IMR-90 (cell line): Measurements from ENCODE around the gene JSRP1. TPM values are rescaled to one million over a fixed set of nuclear protein-coding genes. Genes with fewer than 3 reads are reported as not detected.

Source experiments
- ATAC-seq: fragments of 200-7000 bp; cut with Tn5 transposase; 2 replicates; pipeline ENCODE4 v1.9.1; 2020; ENCODE audit warnings: low read depth, mild to moderate bottlenecking, moderate library complexity
- BruUV-seq: library from RNA; stranded (reverse); fragments of 400-500 nt; replicated peaks from 2 replicates; lab custom pipeline; 2021; lab: Mats Ljungman, UMichigan
- CTCF ChIA-PET: fragments of 300-600 bp; formaldehyde crosslinking; extraction: SDS; loops from one replicate; lab custom pipeline; 2021; ENCODE audit warnings: antibody characterized with exemption; lab: Yijun Ruan, JAX
- POLR2A ChIA-PET: fragments of 300-600 bp; sonication (Branson Sonifier 250); formaldehyde crosslinking; loops from one replicate; lab custom pipeline; 2022; ENCODE audit warnings: antibody characterized with exemption; ENCODE audit not compliant: unreplicated experiment; lab: Charles Lee
- DNase-seq: peaks from one replicate; pipeline ENCODE4 v3.0.0; 2013
- H2AFZ ChIP-seq: replicated peaks from 2 replicates; pipeline ENCODE3; 2013; ENCODE audit warnings: low read length, mild to moderate bottlenecking; ENCODE audit not compliant: poor library complexity
- H2AK5ac ChIP-seq: 2 replicates; pipeline ENCODE4 v1.6.1; 2013; ENCODE audit warnings: low read depth, low read length, inconsistent platforms
- H2AK9ac ChIP-seq: replicated peaks from 2 replicates; pipeline ENCODE3; 2013; ENCODE audit warnings: mild to moderate bottlenecking, low read depth, low read length, moderate library complexity; ENCODE audit not compliant: poor library complexity
- H2BK120ac ChIP-seq: 2 replicates; pipeline ENCODE4 v1.6.1; 2013; ENCODE audit warnings: low read depth, low read length, inconsistent platforms
- H2BK15ac ChIP-seq: 3 replicates; pipeline ENCODE4 v1.6.1; 2013; ENCODE audit warnings: low read depth, low read length, inconsistent platforms
- H2BK20ac ChIP-seq: 2 replicates; pipeline ENCODE4 v1.6.1; 2013; ENCODE audit warnings: low read depth, mild to moderate bottlenecking, inconsistent platforms, low read length, moderate library complexity
- H2BK5ac ChIP-seq: 2 replicates; pipeline ENCODE4 v1.6.1; 2013; ENCODE audit warnings: mild to moderate bottlenecking, low read depth, low read length, inconsistent platforms; ENCODE audit not compliant: poor library complexity, severe bottlenecking
- H3K14ac ChIP-seq: replicated peaks from 2 replicates; pipeline ENCODE4 v1.6.1; 2013; ENCODE audit warnings: low read depth, low read length, inconsistent platforms
- H3K18ac ChIP-seq: 2 replicates; pipeline ENCODE4 v1.6.1; 2013; ENCODE audit warnings: low read depth, low read length, control low read depth
- H3K23ac ChIP-seq: 2 replicates; pipeline ENCODE4 v1.6.1; 2013; ENCODE audit warnings: low read depth, low read length, inconsistent platforms
- H3K27ac ChIP-seq: 2 replicates; pipeline ENCODE4 v1.5.1; 2013; ENCODE audit warnings: mild to moderate bottlenecking, control low read depth, low read length; ENCODE audit not compliant: insufficient read depth
- H3K27me3 ChIP-seq: 2 replicates; pipeline ENCODE4 v1.6.1; 2013; ENCODE audit warnings: low read length; ENCODE audit not compliant: control insufficient read depth, insufficient read depth
- H3K36me3 ChIP-seq: 2 replicates; pipeline ENCODE4 v1.6.1; 2013; ENCODE audit warnings: low read length, mixed read lengths; ENCODE audit not compliant: control insufficient read depth, insufficient read depth
- H3K4ac ChIP-seq: 2 replicates; pipeline ENCODE4 v1.6.1; 2013; ENCODE audit warnings: low read depth, low read length, inconsistent platforms
- H3K4me1 ChIP-seq: 2 replicates; pipeline ENCODE4 v1.6.1; 2013; ENCODE audit warnings: low read length, mixed read lengths; ENCODE audit not compliant: control insufficient read depth, insufficient read depth
- H3K4me2 ChIP-seq: 2 replicates; pipeline ENCODE4 v1.6.1; 2013; ENCODE audit warnings: low read depth, mild to moderate bottlenecking, control low read depth, low read length, moderate library complexity
- H3K4me3 ChIP-seq: 2 replicates; pipeline ENCODE4 v1.5.1; 2013; ENCODE audit warnings: low read depth, mild to moderate bottlenecking, control low read depth, low read length, moderate library complexity; ENCODE audit not compliant: insufficient read depth
- H3K56ac ChIP-seq: 2 replicates; pipeline ENCODE4 v1.6.1; 2013; ENCODE audit warnings: low read length, inconsistent platforms; ENCODE audit not compliant: insufficient read depth; ENCODE audit errors: extremely low read depth
- H3K79me1 ChIP-seq, 2 experiments: 2 replicates each; pipeline ENCODE4 v1.6.1; 2013; ENCODE audit warnings: low read length in 2 of 2, inconsistent platforms in 1 of 2, low read depth in 1 of 2
- H3K9ac ChIP-seq: 2 replicates; pipeline ENCODE4 v1.6.1; 2013; ENCODE audit warnings: low read depth, low read length, control low read depth
- H3K9me1 ChIP-seq: 2 replicates; pipeline ENCODE4 v1.6.1; 2013; ENCODE audit warnings: low read length, inconsistent platforms; ENCODE audit not compliant: insufficient read depth
- H3K9me3 ChIP-seq: 2 replicates; pipeline ENCODE4 v1.6.1; 2013; ENCODE audit warnings: low read length; ENCODE audit not compliant: control insufficient read depth, insufficient read depth
- H4K20me1 ChIP-seq: 2 replicates; pipeline ENCODE4 v1.6.1; 2013; ENCODE audit warnings: low read length, inconsistent platforms; ENCODE audit not compliant: insufficient read depth
- H4K5ac ChIP-seq: 2 replicates; pipeline ENCODE4 v1.6.1; 2013; ENCODE audit warnings: mild to moderate bottlenecking, low read depth, low read length, control low read depth
- H4K8ac ChIP-seq, 2 experiments: 2 replicates each; pipeline ENCODE4 v1.6.1; 2013; ENCODE audit warnings: low read depth in 2 of 2, low read length in 2 of 2, control low read depth in 1 of 2, inconsistent platforms in 1 of 2
- H4K91ac ChIP-seq: 2 replicates; pipeline ENCODE4 v1.6.1; 2013; ENCODE audit warnings: low read depth, low read length, inconsistent platforms; ENCODE audit not compliant: insufficient read depth
- NFE2L2 ChIP-seq: fragments of 150-350 bp; IDR thresholded peaks from 2 replicates; pipeline ENCODE4 v1.6.1; 2016; ENCODE audit warnings: low read depth, mild to moderate bottlenecking, low read length
- WGBS, 2 experiments: methylation state at CpG; one replicate each; pipeline versions ENCODE4 v1.1.5 to v1.1.7; 2013; ENCODE audit warnings: missing lambda C conversion rate in 2 of 2; ENCODE audit not compliant: insufficient read length in 1 of 2; ENCODE audit errors: extremely low coverage in 2 of 2; 5-methylcytosine and 5-hydroxymethylcytosine counted together
- dilution Hi-C: fragments of 300-500 bp; cut with HindIII; formaldehyde crosslinking; loops from one replicate; pipeline ENCODE4 v1.14.3; 2018; ENCODE audit warnings: low sequenced_read_pairs; ENCODE audit not compliant: unreplicated experiment
- in situ Hi-C: fragments of 300-500 bp; cut with MboI; formaldehyde crosslinking; loops from 3 replicates; pipeline ENCODE4 v1.14.3; 2019; ENCODE audit warnings: low sequenced_read_pairs, inconsistent platforms, mixed read lengths
- intact Hi-C: fragments of 100-400 bp; cut with micrococcal nuclease; formaldehyde crosslinking; loops from 2 replicates; pipeline ENCODE4 v1.10.0; 2022
- polyA plus RNA-seq, 3 experiments: library from polyadenylated mRNA; depleted of rRNA; stranded (reverse); fragments of >200 nt; gene quantifications; 2 replicates each; pipeline ENCODE4 v1.2.3, GENCODE V29; 2012; ENCODE audit warnings: low replicate concordance in 1 of 3
- total RNA-seq: library from RNA; depleted of rRNA; stranded (reverse); fragments of >200 nt; gene quantifications from 2 replicates; pipeline ENCODE4 v1.2.3, GENCODE V29; 2012

Gene JSRP1
- total and polyA plus RNA-seq, 2 of the 4 experiments (the other 2 are of a cell fraction), result not detected

GRCh38 chr19:2305452-2306280 lies 49.4 kb upstream of the JSRP1 start:
- no peak overlapping the region for H3K4me2 ChIP-seq
- 0 out of 2 replicates have a peak, but pooled peaks cover 8% of the 10 kb centered on the region for H4K20me1 ChIP-seq
- H3K36me3 ChIP-seq, result no peaks in the 10 kb centered on the region
- H2AFZ ChIP-seq, result no peak overlapping the region
- dilution Hi-C loops, result no loop called here
- in situ Hi-C loops, result no loop called here
- no peaks in the 10 kb centered on the region; the same call in 1 of the 2 replicates for H3K9me3 ChIP-seq
- H3K4ac ChIP-seq, result no peak overlapping the region
- no CpG with 5 or more reads among the region's 19 CpGs for WGBS, 2 experiments
- peaks cover 8% of the 10 kb centered on the region; the same call in 1 of the 2 replicates for H3K4me1 ChIP-seq
- H3K18ac ChIP-seq, result no peak overlapping the region
- POLR2A ChIA-PET, result no interaction called here
- peaks cover 56% of the 10 kb centered on the region for H3K27me3 ChIP-seq
- CTCF ChIA-PET, result no interaction called here
- DNase-seq, result no peak
- ATAC-seq, result no peak
- H2AK5ac ChIP-seq, result no peak overlapping the region
- BruUV-seq, result no TSS peak
- H4K5ac ChIP-seq, result no peak overlapping the region
- no peak overlapping the region for H3K9ac ChIP-seq
- no peak overlapping the region for H3K23ac ChIP-seq
- H3K4me3 ChIP-seq, result no peak overlapping the region
- H3K56ac ChIP-seq, result no peak overlapping the region
- no peak overlapping the region for H2BK120ac ChIP-seq
- H2BK20ac ChIP-seq, result no peak overlapping the region
- intact Hi-C loops, result no loop called here
- no peak overlapping the region for H4K8ac ChIP-seq
- H3K9me1 ChIP-seq, result no peaks in the 10 kb centered on the region
- no peak overlapping the region for H2AK9ac ChIP-seq
- H3K79me1 ChIP-seq, result no peaks in the 10 kb centered on the region
- no peak overlapping the region for H2BK15ac ChIP-seq
- H4K91ac ChIP-seq, result no peak overlapping the region
- H3K14ac ChIP-seq, result no peak overlapping the region
- TF ChIP-seq NFE2L2, result no peak
- no peak overlapping the region for H2BK5ac ChIP-seq
- no peak overlapping the region for H3K27ac ChIP-seq
